Measurements from ENCODE around the gene ARHGAP5.

The ARHGAP5 gene

DNA sequence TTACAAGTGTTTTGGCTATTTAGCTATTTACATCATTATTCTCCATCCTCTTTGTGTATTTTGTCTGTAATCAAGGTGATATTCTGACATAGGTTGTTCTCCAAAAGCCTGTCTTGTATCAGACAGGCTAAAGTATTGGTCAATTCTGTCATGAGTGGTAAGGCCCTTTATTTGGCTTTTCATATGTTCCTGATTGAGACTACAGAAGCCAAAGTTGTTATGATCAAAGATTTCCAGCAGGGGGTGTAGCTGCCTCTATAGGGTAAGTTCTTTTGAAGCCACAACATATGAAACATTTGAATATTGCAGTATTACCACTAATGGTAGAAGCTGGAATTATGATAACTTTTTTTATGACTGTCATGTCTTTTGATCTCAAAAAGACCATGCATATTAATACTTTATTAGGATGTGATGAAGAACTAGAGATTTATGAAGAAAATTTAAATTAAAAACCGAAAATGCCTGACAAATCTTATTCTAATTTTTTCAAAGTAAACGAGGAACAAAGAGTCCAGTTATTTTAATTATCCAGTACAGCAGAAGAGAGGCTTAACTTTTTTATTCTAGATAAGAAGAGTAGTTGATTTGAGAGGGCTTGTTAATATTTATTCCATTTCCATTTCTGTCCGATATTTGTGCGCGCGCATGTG, 3.4 kb upstream of the ARHGAP5 start:
- no peak for TF ChIP-seq POLR2AphosphoS5 (IDR thresholded peaks at IDR 0.05; ENCODE audit: borderline replicate concordance, low read depth, low read length)
- no peak for TF ChIP-seq EZH2 (IDR thresholded peaks at IDR 0.05)
- no peak for TF ChIP-seq FOXP2 (optimal IDR thresholded peaks at IDR 0.05; ENCODE audit: control extremely low read depth, extremely low read length, insufficient read depth)
- peak; percentile 75 for DNase-seq (ENCODE audit: low read depth, low spot score)
- no peak overlapping the region for H3K27ac ChIP-seq
- no peak overlapping the region for H3K4me3 ChIP-seq
- no peaks in the 10 kb centered on the region for H3K9me3 ChIP-seq (ENCODE audit: low read depth, low read length)
- H3K36me3 ChIP-seq (ENCODE audit: insufficient read depth, low read length), result no peaks in the 10 kb centered on the region
- H3K9ac ChIP-seq (ENCODE audit: insufficient read length), result no peak overlapping the region

DNA sequence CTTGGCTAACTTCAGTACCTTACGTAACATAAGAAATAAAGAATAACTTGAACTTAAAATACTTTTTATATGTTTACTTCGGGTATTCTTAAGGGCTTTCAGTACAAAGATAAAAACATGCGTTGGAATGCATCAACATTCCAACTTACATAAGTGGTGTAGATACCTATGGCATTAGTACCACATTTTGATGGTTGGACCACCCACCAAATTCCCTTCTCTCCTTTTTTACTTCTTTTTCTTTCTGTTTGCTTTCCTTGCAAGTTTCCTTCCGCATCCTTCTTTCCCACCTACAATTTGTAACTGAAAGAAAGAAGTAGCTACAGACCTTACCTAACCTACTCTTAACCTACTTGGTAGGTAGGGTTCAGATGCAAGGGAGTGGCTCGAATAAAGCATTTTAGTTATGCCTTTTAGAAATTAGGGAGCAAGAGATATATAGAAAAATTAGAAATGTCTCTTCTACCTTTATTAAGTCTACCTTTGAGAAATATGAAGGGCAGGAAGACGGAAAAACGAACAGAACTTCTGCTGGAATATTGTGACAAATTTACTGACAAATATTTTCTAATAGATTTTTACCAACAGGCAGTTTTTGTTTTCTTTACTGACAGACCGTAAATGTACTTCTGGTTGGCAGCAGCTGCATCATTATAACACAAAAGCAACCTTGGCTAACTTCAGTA, 2.1 kb upstream of the ARHGAP5 start:
- no peaks in the 10 kb centered on the region for H3K9me3 ChIP-seq (ENCODE audit: low read depth, low read length)
- H3K9ac ChIP-seq (ENCODE audit: insufficient read length), result no peak overlapping the region
- peak overlapping the region; percentile 99 for H3K4me3 ChIP-seq
- H3K27ac ChIP-seq, result no peak overlapping the region
- TF ChIP-seq EZH2 (IDR thresholded peaks at IDR 0.05) (no peak), FOXP2 (optimal IDR thresholded peaks at IDR 0.05; ENCODE audit: control extremely low read depth, extremely low read length, insufficient read depth) (no peak), POLR2AphosphoS5 (IDR thresholded peaks at IDR 0.05; ENCODE audit: borderline replicate concordance, low read depth, low read length) (no peak)
- no peaks in the 10 kb centered on the region for H3K36me3 ChIP-seq (ENCODE audit: insufficient read depth, low read length)
- DNase-seq (ENCODE audit: low read depth, low spot score), result no peak

DNA sequence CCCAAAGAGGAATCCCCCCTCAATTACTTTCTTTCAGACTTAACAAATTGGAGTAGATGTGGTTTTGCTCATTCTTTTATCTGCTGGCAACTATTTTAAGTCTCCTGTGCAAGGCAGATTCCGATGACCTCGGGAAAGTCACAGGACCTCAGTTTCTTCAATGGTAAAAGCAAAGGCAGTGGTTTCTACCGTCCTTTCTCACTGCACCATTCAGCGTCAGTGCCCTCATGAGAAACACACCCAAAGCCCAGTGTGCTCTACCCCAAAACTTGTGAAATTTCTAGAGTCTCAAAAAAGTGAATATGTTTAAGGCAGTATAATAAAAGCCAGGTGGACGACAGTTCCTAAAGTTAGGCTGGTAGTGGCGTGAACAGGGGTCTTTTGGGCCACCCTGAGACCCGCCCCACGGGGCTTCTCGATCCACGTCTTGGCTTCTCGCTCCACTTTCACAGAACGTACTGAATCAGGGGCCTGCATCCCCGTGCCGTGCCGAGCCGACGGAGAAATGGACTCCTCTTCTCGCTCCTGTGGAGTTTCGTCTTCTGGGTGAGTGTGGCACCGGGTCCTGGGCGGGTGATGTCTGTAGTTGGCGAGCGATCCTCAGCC, 1.3 kb upstream of the ARHGAP5 start:
- Histone ChIP-seq H3K27ac (peak overlapping the region; percentile 93), H3K9me3 (ENCODE audit: low read depth, low read length) (no peaks in the 10 kb centered on the region), H3K4me3 (peak overlapping the region; percentile 99), H3K9ac (ENCODE audit: insufficient read length) (peak overlapping the region; percentile 83), H3K36me3 (ENCODE audit: insufficient read depth, low read length) (no peaks in the 10 kb centered on the region)
- TF ChIP-seq POLR2AphosphoS5 (IDR thresholded peaks at IDR 0.05; ENCODE audit: borderline replicate concordance, low read depth, low read length) (no peak), FOXP2 (optimal IDR thresholded peaks at IDR 0.05; ENCODE audit: control extremely low read depth, extremely low read length, insufficient read depth) (no peak), EZH2 (IDR thresholded peaks at IDR 0.05) (no peak)
- DNase-seq (ENCODE audit: low read depth, low spot score), result no peak

DNA sequence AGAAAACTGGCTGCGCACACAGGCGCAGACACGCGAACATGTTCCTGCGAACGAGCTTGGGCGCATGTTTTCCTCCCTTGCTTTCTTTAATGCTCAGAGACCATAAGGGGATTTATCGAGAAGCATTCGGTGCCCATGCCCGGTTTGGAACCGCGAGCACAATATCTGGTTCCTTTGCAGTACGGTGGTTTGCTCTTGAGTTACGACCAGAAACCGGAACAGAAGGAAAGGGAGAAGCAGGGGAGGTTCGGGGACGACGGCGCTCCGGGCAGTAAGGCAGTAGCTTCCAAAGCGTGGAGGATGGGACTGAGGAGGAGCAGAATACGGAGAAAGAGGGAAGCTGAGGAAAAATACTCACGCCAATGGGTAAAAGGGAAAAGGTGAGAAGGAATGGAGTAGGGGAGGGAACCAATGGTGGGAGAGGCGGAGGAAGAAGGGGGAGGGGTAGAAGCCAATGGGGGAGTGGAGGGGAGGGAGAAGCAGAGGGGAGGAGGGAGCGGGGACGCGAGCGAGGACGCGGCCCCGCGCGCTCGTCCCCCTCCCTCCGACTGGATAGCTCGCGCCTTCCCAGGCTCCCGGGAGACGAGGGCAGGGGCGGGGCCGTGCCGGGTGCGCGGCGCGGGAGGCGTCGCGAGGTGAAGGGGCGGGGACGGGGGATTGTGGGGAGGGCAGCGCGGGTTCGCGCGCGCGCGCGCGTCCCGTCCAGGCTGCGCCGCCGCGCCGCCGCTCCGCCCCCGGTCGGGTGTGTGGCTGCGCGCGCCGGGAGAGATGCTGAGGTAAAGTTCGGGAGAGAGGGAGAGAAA, 625 bp upstream of the ARHGAP5 start:
- H3K4me3 ChIP-seq, result peak overlapping the region; percentile 99
- no peaks in the 10 kb centered on the region for H3K9me3 ChIP-seq (ENCODE audit: low read depth, low read length)
- peak overlapping the region; percentile 93 for H3K27ac ChIP-seq
- DNase-seq (ENCODE audit: low read depth, low spot score), result peak; percentile 80
- TF ChIP-seq FOXP2 (optimal IDR thresholded peaks at IDR 0.05; ENCODE audit: control extremely low read depth, extremely low read length, insufficient read depth) (no peak), EZH2 (IDR thresholded peaks at IDR 0.05) (no peak), POLR2AphosphoS5 (IDR thresholded peaks at IDR 0.05; ENCODE audit: borderline replicate concordance, low read depth, low read length) (peak; percentile 83)
- peak overlapping the region; percentile 83 for H3K9ac ChIP-seq (ENCODE audit: insufficient read length)
- no peaks in the 10 kb centered on the region for H3K36me3 ChIP-seq (ENCODE audit: insufficient read depth, low read length)

DNA sequence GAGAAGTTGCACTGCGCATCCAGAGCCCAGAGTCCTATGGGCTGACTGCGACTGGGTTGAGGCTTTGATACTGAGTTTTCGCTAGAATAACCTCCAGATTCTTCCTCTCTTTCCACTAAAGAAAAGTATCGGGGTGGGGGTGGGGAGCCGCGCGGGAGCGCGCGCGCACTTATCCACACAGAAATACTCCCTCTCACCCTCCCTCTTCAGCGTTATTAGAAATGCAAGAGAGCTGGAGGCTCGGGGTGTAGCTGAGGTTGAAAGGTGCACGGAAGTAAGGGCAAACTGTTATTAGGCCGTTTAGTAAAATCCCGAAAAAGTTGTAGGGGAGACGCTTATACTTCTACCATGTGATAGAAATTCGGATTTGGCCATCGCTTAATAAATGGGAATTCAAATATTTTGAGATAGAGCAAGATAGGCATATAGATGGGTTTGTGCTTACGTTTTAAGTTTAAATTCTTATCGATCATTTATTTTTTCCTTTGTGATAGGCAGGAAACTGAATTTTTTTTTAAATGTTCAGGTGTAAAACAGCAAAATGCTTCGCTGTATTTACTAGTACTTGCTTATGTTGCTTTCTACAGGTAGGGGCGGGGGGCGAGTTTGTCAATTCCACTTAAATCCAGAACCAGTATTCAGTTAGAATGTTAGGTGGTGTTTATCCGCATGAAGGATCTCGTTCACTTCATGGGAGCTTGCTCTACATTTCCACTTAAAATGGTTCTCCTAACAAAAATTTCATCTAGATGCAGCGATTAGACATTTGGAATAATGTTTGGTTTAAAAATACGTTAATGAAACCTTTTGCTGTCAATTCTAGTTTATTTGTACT, 1.1 kb downstream of the ARHGAP5 start:
- DNase-seq (ENCODE audit: low read depth, low spot score), result no peak
- Histone ChIP-seq H3K27ac (peak overlapping the region; percentile 48; the same call in 1 of the 2 replicates), H3K36me3 (ENCODE audit: insufficient read depth, low read length) (no peaks in the 10 kb centered on the region), H3K9me3 (ENCODE audit: low read depth, low read length) (no peaks in the 10 kb centered on the region), H3K9ac (ENCODE audit: insufficient read length) (peak overlapping the region; percentile 76), H3K4me3 (peak overlapping the region; percentile 89)
- TF ChIP-seq FOXP2 (optimal IDR thresholded peaks at IDR 0.05; ENCODE audit: control extremely low read depth, extremely low read length, insufficient read depth), result no peak
- TF ChIP-seq EZH2 (IDR thresholded peaks at IDR 0.05), result no peak
- no peak for TF ChIP-seq POLR2AphosphoS5 (IDR thresholded peaks at IDR 0.05; ENCODE audit: borderline replicate concordance, low read depth, low read length)

DNA sequence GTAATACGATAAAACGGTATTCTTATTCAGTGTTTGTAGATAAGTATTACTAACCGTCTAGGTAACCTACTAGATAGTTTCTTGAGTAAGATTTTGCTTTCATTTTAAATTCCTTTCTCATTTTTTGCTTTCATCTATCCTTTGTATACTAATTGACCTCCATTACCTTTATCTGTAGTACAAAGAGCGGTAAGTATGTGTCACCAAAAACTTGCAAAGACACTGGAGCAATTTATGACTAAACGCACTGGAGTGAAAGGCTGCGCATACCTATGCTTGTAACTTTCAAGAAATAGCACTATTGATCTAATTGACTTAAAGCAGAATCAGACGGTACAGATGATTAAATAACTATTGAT, 1.7 kb downstream of the ARHGAP5 start:
- Histone ChIP-seq H3K27ac (no peak overlapping the region), H3K36me3 (ENCODE audit: insufficient read depth, low read length) (no peaks in the 10 kb centered on the region), H3K4me3 (peak overlapping the region; percentile 89), H3K9me3 (ENCODE audit: low read depth, low read length) (no peaks in the 10 kb centered on the region), H3K9ac (ENCODE audit: insufficient read length) (peak overlapping the region; percentile 76)
- DNase-seq (ENCODE audit: low read depth, low spot score), result no peak
- TF ChIP-seq FOXP2 (optimal IDR thresholded peaks at IDR 0.05; ENCODE audit: control extremely low read depth, extremely low read length, insufficient read depth) (no peak), POLR2AphosphoS5 (IDR thresholded peaks at IDR 0.05; ENCODE audit: borderline replicate concordance, low read depth, low read length) (no peak), EZH2 (IDR thresholded peaks at IDR 0.05) (no peak)

- no peak overlapping the region for H3K9ac ChIP-seq (ENCODE audit: insufficient read length)
- TF ChIP-seq POLR2AphosphoS5 (IDR thresholded peaks at IDR 0.05; ENCODE audit: borderline replicate concordance, low read depth, low read length) (no peak), FOXP2 (optimal IDR thresholded peaks at IDR 0.05; ENCODE audit: control extremely low read depth, extremely low read length, insufficient read depth) (no peak), EZH2 (IDR thresholded peaks at IDR 0.05) (no peak)
- no peak for DNase-seq (ENCODE audit: low read depth, low spot score)
- H3K36me3 ChIP-seq (ENCODE audit: insufficient read depth, low read length), result no peaks in the 10 kb centered on the region
- H3K4me3 ChIP-seq, result no peak overlapping the region
- no peaks in the 10 kb centered on the region for H3K9me3 ChIP-seq (ENCODE audit: low read depth, low read length)
- H3K27ac ChIP-seq, result no peak overlapping the region
Measured at GRCh38 chr14:32079264-32079663, 2.2 kb downstream of the ARHGAP5 start.
